ENCODE measurements around the gene SMU1.
"Not testable (repeated sequence)": the region's sequence is repeated elsewhere in the genome, so short reads cannot be mapped to it uniquely, and the experiment has no call there.

Gene SMU1

GRCh38 chr9:33012328-33013069 is 64.0 kb downstream of the SMU1 start (continued):
- TF ChIP-seq ZNF565 (CRISPR knock-in tag; conservative IDR thresholded peaks at IDR 0.05; ENCODE audit: low read depth), result no peak
- TF ChIP-seq OSR1 (CRISPR knock-in tag; IDR thresholded peaks at IDR 0.05), result no peak
- TF ChIP-seq PATZ1 (CRISPR knock-in tag; IDR thresholded peaks at IDR 0.05; ENCODE audit: borderline replicate concordance), result no peak
- no peak for TF ChIP-seq ISL1 (CRISPR knock-in tag; IDR thresholded peaks at IDR 0.05)
- TF ChIP-seq ZNF70 (CRISPR knock-in tag; IDR thresholded peaks at IDR 0.05), result no peak

- ATAC-seq, result no peak
- TF ChIP-seq SNAI2 (CRISPR knock-in tag; IDR thresholded peaks at IDR 0.05), result no peak
- TF ChIP-seq TCF4 (CRISPR knock-in tag; IDR thresholded peaks at IDR 0.05; ENCODE audit: borderline replicate concordance), result no peak
- no peak for TF ChIP-seq TOX (CRISPR knock-in tag; IDR thresholded peaks at IDR 0.05; ENCODE audit: borderline replicate concordance)
- no peak for TF ChIP-seq ZFP30 (CRISPR knock-in tag; IDR thresholded peaks at IDR 0.05)
- TF ChIP-seq PATZ1 (CRISPR knock-in tag; IDR thresholded peaks at IDR 0.05; ENCODE audit: borderline replicate concordance), result no peak
- TF ChIP-seq OSR1 (CRISPR knock-in tag; IDR thresholded peaks at IDR 0.05), result no peak
- no peak for TF ChIP-seq ZNF70 (CRISPR knock-in tag; IDR thresholded peaks at IDR 0.05)
- no peak for TF ChIP-seq ESRRG (CRISPR knock-in tag; IDR thresholded peaks at IDR 0.05)
- no peak for TF ChIP-seq ZNF8 (CRISPR knock-in tag; IDR thresholded peaks at IDR 0.05)
- no peak for TF ChIP-seq BACH2 (CRISPR knock-in tag; IDR thresholded peaks at IDR 0.05; ENCODE audit: borderline replicate concordance)
- no peak for TF ChIP-seq PPARA (CRISPR knock-in tag; IDR thresholded peaks at IDR 0.05; ENCODE audit: borderline replicate concordance)
- TF ChIP-seq GLIS3 (CRISPR knock-in tag; IDR thresholded peaks at IDR 0.05), result no peak
- no peak for TF ChIP-seq ZNF565 (CRISPR knock-in tag; conservative IDR thresholded peaks at IDR 0.05; ENCODE audit: low read depth)
- no peak for TF ChIP-seq ISL1 (CRISPR knock-in tag; IDR thresholded peaks at IDR 0.05)
Observed at GRCh38 chr9:33011831-33012230, 64.6 kb downstream of the SMU1 start.

- no peak for ATAC-seq
- TF ChIP-seq GLIS3 (CRISPR knock-in tag; IDR thresholded peaks at IDR 0.05) (no peak), POU6F1 (CRISPR knock-in tag; IDR thresholded peaks at IDR 0.05; ENCODE audit: borderline replicate concordance, low read depth) (no peak), ARNTL (CRISPR knock-in tag; IDR thresholded peaks at IDR 0.05; ENCODE audit: borderline replicate concordance, low read depth) (no peak), SNAI2 (CRISPR knock-in tag; IDR thresholded peaks at IDR 0.05) (no peak), ISL1 (CRISPR knock-in tag; IDR thresholded peaks at IDR 0.05) (no peak), PPARA (CRISPR knock-in tag; IDR thresholded peaks at IDR 0.05; ENCODE audit: borderline replicate concordance) (no peak), ZNF70 (CRISPR knock-in tag; IDR thresholded peaks at IDR 0.05) (no peak), PATZ1 (CRISPR knock-in tag; IDR thresholded peaks at IDR 0.05; ENCODE audit: borderline replicate concordance) (no peak), TCF4 (CRISPR knock-in tag; IDR thresholded peaks at IDR 0.05; ENCODE audit: borderline replicate concordance) (no peak), TSHZ2 (CRISPR knock-in tag; IDR thresholded peaks at IDR 0.05) (no peak), ESRRG (CRISPR knock-in tag; IDR thresholded peaks at IDR 0.05) (no peak), BACH2 (CRISPR knock-in tag; IDR thresholded peaks at IDR 0.05; ENCODE audit: borderline replicate concordance) (no peak), OSR1 (CRISPR knock-in tag; IDR thresholded peaks at IDR 0.05) (no peak), ZFP3 (CRISPR knock-in tag; IDR thresholded peaks at IDR 0.05) (no peak), CSRNP3 (CRISPR knock-in tag; IDR thresholded peaks at IDR 0.05) (no peak), RARB (CRISPR knock-in tag; IDR thresholded peaks at IDR 0.05) (no peak), TOX (CRISPR knock-in tag; IDR thresholded peaks at IDR 0.05; ENCODE audit: borderline replicate concordance) (no peak), CREB5 (CRISPR knock-in tag; IDR thresholded peaks at IDR 0.05; ENCODE audit: low read depth) (no peak), ZNF565 (CRISPR knock-in tag; conservative IDR thresholded peaks at IDR 0.05; ENCODE audit: low read depth) (no peak), ZFP30 (CRISPR knock-in tag; IDR thresholded peaks at IDR 0.05) (no peak)
Observed at GRCh38 chr9:33007755-33008154, 68.7 kb downstream of the SMU1 start.

GRCh38 chr9:33005335-33005734 is 71.1 kb downstream of the SMU1 start:
- ATAC-seq, result not testable (repeated sequence)
